Stimulated activated CD8-positive, alpha-beta memory T cell treated with anti-CD3 and anti-CD28 coated beads, Interleukin-4, amount 100 ng/mL, for 1 hour (primary cell): Measurements from ENCODE around the gene ZNF672.
"Not testable (repeated sequence)": the region's sequence is repeated elsewhere in the genome, so short reads cannot be mapped to it uniquely, and the experiment has no call there.

Experiments used
- DNase-seq, 2 donors: peaks; one replicate each; pipeline ENCODE4 v3.0.0-alpha.2; 2020; ENCODE audit warnings: low read depth in 2 of 2, low spot score in 1 of 2

ZNF672 gene

DNA sequence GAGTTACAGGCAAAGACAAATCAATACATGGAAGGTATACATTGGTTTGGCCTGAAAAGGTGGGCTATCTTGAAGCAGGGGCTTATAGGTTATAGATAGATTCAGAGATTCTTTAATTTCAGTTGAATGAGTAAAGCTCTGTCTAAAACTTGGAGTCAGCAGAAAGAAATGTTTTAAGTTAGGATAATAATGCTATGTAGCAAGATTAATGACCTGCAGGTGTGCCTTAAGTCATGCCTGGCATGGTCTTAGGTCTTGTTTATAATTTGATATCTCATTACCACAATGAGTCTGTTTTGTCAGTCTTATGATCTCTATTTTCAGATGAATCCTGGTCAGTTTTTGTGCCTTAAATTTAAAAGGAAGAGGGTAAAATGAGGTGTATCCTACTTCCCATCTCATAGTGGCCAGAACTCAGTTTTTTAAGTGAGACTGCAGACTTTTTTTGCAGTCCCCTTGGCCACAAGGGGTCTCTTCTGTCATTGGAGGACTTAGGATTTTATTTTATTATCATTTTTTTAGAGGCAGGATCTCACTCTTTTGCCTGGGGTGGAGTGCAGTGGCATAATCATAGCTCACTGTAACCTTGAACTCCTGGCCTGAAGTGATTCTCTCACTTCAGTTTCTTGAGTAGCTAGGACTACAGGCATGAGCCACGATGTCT lies 46.7 kb downstream of the ZNF672 start:
- no peak for DNase-seq

DNA sequence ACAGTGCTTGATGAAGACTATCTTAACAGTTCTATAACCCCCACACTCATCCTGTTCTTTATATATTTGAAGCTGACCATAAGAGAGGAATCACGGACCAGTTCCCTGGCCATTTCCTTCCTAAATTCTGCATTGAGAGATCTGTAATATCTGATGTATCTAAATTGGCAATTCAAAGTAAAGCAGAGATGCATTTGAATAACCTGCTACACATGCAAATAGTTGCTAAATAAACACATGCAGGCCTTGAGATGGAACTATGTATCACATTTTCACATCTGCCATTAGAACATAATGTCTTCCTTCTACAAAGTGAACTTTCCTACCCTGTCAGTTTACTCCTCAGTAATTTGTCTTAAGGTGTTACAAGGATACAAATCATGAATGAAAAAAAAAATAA lies 47.6 kb downstream of the ZNF672 start:
- DNase-seq: no peak

DNA sequence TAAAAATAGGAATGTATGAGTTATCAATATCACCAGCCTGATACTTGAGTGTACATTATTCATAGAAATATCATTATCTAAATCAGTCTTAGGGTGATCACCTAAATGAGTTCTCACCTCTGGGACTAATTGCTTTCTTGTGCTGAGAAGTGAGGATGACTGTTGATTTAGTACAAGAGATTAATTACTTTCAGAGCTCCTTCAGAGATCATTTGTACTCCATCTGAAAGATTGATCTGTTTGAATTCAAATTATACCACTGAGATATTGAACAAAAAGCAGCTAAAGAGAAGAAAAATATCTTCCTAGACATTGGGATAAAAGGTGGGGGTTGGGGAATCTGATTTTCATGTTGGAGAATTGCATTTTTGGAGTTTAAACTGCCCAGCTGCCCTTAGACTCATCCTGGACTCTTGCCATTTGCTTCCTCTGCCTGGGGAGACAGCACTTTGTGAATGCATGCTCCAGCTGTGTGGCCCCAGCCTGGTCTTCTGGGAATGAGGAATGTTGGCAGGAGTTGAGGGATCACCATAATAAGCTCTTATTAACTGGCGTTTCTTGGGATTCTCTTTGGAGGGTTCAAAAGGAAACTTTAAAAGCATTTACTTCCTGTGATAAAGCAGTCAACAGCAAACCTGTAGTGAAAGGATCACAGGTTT lies 48.3 kb downstream of the ZNF672 start:
- no peak for DNase-seq

GRCh38 chr1:248889914-248890243 lies 51.9 kb downstream of the ZNF672 start:
- DNase-seq: not testable (repeated sequence)

- no peak for DNase-seq
These were observed 52.8 kb downstream of the ZNF672 start for GRCh38 chr1:248890549-248891498.

DNA sequence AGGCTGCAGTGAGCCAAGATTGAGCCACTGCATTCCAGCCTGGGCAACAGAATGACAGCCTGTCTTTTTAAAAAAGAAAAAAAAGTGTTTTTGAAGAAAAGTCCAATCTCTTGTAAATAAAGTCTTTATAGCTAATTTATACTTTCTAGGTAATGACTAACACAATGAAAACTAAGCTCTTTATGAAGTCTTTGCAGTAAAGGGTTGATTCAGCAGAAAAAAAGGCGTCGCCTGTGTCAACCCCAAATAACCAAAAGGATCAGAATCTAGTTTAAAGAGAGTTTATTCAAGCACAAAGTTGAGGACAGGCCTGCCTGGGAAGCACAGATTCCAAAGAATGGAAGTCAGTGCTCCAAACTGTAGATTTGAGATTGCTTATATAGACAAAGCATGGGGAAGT lies 53.7 kb downstream of the ZNF672 start:
- DNase-seq: no peak

GRCh38 chr1:248892590-248892989 lies 54.6 kb downstream of the ZNF672 start:
- DNase-seq: no peak

GRCh38 chr1:248894837-248895236 lies 56.8 kb downstream of the ZNF672 start:
- DNase-seq: no peak

DNA sequence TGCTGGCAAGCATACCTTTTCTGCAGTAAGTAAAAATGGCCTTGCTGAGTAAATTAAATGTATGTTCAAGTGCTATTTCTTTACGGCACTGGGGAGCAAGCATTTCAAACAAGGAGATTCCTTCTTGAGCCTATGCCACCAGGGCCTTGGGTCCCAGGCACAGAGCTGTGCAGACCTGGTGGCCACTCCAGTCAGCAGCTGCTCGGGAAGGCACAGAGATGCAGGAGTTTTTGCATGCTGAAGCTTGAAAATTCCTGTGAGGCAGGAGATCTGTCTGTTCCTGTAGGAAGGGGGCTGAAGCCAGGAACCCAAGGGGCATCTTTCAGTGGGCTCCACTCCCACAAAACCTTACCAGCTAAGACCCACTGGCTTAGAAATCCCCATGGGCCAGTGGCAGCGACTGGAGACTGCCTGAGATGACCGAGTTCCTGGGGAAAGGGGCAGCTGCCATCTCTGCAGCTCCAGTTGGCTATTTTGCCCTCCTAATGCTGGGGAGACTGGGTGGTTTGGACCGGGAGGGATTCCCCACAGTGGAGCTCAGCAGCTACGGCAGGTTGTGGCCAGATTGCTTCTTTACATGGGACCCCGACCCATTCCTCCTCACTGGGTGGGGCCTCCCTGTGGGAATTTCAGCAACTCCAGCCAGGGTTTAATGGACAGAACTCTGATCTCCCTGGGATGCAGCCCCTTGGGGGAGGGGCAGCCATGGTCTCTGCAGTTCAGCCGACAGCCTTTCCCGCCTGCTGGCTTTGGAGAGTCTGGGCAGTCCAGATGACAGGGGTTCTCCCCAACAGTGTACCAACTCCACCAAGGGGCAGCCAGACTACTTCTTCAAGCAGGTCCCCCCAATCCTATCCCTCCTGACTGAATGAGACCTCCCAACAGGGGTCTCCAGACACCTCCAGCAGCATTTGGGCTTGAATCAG lies 59.7 kb downstream of the ZNF672 start:
- DNase-seq: no peak
